ENCODE data around the gene BCL2L15.

BCL2L15 gene

DNA sequence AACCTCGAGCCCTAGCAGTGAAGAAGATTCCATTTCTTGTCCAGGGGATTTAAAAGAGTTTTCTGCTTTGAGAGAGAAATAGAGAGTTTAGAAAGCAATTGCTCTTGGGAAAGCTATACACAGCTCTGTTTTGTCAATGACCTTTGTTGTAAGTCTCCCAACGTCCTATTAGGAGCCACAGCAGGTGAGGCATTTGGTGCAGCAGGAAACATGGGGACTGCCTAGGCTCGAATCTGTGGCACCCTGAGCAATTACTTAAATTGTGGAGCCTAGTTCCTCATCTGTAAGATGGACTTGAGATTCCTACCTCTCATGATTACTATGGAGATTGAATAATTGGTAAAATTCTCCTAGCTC is 25.9 kb upstream of the BCL2L15 start:
- in situ Hi-C loops (cut with HindIII; ENCODE audit: low sequenced_read_pairs), result loop anchor here (25.0 kb wide), 1 partner anchor 99 kb away; no protein-coding TSS in a partner anchor

DNA sequence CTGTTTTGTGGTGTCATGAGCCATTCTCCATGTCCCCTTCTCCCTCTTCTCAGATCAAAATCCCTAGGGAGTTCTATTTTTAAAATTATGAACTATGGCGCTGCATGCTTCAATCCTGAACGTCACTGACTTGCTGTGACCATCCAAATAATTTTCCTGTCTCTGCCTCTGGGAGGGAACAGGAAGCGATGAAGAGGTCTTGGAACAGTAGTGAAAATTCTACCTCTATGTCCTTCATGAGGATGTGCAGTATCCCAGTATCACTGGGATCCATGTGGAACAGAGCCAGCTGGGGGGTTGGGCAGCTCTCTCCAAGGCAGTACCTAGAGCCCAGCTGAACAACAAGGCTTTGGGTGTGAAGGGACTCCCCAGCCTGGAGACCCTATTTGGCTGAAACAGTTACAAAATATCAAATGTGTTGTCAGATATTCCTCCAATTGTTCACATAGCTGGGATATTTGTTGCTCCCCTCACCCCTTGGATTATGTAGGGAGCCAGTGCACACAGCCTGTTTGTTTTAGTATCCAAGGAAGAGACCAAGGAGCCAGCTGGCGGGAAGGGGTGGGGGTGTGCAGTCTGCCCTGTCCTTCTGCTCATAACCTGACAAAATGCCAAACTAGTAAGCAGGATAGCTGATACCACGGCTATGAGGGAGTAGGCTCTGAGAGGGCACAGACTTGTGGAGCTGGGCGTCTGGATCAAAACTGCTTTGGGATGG is 25.4 kb upstream of the BCL2L15 start:
- in situ Hi-C loops (cut with HindIII; ENCODE audit: low sequenced_read_pairs), result loop anchor here (25.0 kb wide), 1 partner anchor 100 kb away; no protein-coding TSS in a partner anchor

DNA sequence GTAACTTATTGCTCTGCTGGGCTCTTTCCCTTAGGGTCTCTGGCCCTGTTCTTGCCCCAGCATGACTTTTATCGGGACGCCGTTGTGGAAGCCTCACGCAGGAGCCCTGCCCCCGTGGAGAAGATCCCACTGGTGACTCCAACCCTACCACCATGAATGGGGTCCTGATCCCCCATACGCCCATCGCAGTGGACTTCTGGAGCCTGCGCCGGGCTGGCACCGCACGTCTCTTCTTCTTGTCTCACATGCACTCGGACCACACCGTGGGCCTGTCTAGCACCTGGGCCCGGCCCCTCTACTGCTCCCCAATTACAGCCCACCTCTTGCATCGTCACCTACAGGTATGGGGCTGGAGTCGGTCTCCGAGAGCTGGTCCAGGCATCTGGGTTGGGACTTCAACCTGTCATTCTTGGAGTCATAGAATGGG is 18.1 kb upstream of the BCL2L15 start:
- in situ Hi-C loops (cut with HindIII; ENCODE audit: low sequenced_read_pairs), result loop anchor here (25.0 kb wide), 1 partner anchor 107 kb away; no protein-coding TSS in a partner anchor

DNA sequence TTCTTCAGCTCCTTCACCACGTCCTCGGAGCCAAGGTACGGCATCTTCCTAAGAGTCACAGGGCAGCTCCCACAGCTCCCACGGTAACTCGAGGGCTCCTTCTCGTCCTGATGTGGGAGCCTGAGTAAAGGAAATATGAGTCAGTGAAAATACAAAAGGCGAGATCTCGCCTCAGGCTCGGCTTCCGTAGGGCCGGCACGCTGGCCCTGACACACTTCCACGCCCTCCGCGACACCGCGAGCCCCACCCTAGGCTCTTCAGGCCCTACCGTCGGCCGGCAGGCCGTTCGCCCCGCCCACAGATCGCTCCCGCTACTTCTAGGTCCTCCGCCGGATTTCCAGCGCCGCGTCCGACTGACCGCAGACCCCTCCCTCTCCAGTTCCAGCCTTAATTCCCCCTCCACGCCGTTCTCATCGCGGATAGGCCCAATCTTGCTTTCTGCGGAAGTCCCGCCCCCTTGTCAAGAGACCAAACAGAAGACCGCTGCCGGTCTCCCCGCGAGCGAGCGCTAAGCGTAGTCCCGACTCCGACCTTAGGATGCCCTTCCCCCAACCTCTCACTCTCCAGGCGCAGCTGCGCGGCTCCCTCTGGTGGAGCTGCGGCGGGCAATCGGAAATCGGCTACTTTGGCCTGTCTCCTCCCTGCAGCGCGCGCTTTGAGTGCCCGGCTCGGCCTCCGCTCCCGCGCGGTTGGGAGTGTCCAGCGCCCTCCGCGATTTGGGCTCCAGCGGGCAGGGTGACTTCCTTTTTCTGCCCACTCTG is 17.5 kb upstream of the BCL2L15 start, which contains the start of the genes AP4B1 and DCLRE1B:
AP4B1 (minus strand) TSS at position 126 of the 761 bp plus-strand sequence; CDS start at position 44, 82 bp downstream.
DCLRE1B (plus strand) TSS at position 653 of the 761 bp plus-strand sequence. CDS start 261 bp downstream, outside the sequence.
- in situ Hi-C loops (cut with HindIII; ENCODE audit: low sequenced_read_pairs), result loop anchor here (25.0 kb wide), 1 partner anchor 107 kb away; no protein-coding TSS in a partner anchor

DNA sequence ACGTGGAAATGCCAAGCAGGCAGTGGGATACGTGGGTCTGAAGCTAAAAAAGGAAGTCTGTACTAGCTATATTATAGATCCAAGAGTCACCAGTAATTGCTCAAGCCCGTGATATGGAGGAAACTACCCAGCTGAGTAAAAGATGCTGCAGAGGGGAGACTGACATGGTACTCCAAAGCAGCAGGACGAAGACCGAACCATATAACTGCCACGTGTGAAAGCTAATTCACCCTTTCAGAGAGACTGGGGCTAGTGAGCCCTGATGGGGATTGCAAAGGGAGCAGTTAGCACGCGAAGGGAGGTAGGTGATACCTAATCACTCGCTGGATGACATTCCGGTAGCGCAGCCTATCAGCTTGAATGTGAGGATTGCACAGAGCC is 16.9 kb upstream of the BCL2L15 start:
- in situ Hi-C loops (cut with HindIII; ENCODE audit: low sequenced_read_pairs), result loop anchor here (25.0 kb wide), 1 partner anchor 108 kb away; no protein-coding TSS in a partner anchor

DNA sequence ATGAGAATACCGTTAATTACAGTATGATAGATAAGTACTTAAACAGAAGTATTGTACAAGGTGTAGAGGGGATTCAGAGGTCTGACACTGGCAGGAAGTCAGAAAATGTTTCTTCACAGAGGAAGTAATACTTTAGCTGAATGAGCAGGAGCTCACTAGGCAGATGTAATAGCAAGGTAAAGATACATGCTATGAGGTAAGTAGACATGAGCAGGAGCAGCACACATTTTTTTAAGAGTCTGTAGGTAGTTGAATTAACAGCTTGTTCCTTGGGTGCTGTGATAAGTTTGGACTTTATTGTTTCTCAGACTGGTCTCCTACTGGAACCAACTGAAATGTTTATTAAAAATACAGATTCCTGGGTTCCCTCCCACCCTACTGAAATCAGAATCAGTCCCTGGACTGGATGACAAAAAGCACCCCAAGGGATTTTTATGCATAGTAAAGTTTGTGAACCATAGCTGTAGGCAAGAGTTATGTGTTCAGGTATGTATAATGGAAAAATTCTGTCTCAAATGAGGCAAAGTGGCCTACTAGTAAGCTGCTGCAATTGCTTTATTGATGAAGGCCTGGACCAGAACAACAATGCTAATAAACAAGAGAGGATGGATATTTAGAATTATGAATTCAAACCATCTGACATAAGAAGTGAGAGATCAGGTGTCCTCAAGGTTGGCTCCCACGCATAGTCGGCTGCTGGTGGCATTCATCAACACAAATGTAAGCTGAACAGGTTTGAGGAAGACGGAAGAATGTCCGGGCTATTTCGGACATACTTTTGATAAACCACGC is 16.3 kb upstream of the BCL2L15 start:
- in situ Hi-C loops (cut with HindIII; ENCODE audit: low sequenced_read_pairs), result loop anchor here (25.0 kb wide), 1 partner anchor 109 kb away; no protein-coding TSS in a partner anchor

DNA sequence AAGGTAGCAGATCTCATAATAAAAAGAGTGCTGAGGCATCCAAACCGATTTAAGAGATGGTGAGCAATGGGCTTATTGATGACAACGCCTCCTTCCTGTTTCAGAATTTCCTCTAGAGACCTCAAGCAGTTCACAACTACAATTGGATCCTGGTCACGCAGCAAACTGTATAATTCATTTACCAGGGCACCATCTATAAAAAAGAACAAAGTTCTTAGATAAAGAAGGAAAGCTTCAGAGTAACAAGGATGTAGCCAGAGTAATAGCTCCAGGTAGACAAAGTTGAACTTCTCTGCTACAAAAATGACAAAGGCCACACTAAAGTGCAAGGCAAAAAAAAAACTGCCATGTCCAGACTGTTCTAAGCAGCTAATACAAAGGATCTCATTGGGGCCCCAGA is 13.8 kb upstream of the BCL2L15 start:
- in situ Hi-C loops (cut with HindIII; ENCODE audit: low sequenced_read_pairs), result loop anchor here (25.0 kb wide), 1 partner anchor 111 kb away; no protein-coding TSS in a partner anchor

DNA sequence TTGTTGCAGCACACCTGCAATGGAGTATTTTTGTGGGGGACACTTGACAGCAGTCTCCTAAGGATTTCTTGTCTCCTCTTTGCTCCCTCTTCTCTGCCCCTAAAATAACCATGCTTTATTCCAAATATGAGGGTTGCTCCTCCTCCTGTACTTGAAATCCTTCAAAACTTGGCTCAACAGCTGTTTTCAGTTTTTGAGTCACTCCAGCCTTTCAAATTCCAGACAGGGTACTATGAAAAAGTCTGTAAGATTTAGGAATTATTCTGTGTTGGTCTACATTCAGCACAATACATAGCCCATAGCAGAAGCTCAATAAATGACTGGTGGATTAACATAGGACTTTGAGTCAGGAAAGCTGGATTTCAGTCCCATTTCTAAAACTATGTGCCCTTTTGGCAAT is 11.7 kb upstream of the BCL2L15 start:
- in situ Hi-C loops (cut with HindIII; ENCODE audit: low sequenced_read_pairs), result no loop called here

DNA sequence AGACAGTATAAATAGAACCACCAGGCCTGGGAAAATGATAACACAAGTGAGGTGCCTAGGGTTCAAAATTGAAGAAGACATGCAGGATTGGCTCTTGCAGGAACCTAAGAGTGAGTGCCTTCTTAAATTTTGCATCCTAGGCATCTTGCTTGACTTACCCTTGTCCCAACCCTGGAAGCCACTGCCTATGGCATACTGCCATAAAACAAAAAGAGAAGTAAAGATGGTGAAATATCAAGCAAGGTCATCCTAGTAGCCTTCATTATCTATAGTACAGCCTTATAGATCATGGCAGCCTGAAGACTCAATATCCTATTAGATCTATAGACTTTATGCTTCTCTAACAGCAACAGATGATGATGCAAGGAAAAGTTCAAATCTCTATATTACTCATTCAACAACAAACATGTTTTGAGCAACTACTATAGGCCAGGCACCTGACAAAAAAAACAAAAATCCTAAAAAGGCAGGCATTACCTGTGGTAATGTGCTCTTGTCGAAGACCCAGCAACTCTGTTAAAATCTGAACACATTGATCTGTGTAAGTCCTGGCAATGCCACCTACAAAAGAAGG is 10.9 kb upstream of the BCL2L15 start:
- in situ Hi-C loops (cut with HindIII; ENCODE audit: low sequenced_read_pairs), result no loop called here

DNA sequence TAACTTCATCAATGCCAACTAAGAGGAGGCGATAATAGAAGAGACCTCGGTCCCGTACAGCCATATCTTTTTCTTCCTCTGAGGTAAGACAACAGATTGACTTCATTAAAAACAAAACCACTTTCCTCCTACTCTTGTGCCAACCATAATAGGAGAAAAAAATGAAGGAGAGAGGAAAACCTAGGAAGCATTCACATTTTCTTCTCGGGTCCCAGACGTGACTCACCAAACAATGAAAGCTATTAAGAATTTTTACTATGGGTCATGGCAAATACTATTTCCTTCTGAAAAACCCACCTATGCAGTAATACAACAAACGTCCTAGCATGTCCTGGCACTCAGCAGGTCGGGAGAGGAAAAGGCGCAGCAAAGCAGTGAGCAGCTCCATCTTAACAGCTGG is 8.6 kb upstream of the BCL2L15 start:
- in situ Hi-C loops (cut with HindIII; ENCODE audit: low sequenced_read_pairs), result no loop called here

DNA sequence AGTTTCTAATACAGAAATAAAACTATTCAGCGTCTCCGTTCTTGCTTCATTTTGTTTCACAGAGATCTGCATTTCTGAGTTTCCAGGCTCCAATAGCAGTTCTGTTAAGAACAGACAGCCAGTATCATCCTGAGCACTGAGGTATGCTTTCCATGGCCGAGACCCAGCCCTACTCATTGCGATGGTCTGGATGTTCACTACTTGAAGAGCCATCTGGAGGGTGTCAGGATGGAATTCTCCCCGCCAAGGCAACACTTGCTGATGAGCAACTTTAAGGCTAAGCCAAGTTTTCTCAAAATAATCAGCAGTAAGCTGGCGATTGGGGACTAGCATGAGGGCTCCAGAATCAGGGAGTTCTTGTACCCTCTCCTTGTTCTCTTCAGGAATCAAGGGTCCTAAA is 7.7 kb upstream of the BCL2L15 start:
- in situ Hi-C loops (cut with HindIII; ENCODE audit: low sequenced_read_pairs), result no loop called here

DNA sequence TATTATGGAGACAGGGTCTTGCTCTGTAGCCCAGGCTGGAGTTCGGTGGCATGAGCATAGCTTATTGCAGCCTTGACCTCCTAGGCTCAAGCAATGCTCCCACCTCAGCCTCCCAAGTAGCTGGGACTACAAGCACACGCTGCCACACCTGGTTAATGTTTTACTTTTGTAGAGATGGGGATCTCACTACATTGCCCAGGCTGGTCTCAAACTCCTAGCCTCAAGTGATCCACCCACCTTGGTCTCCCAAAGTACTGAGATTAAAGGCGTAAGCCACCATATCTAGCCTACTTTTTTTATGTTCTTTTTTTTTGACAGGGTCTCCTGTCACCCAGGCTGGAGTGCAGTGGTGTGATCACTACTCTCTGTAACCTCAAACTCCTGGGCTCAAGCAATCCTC is 5.9 kb upstream of the BCL2L15 start:
- in situ Hi-C loops (cut with HindIII; ENCODE audit: low sequenced_read_pairs), result no loop called here

DNA sequence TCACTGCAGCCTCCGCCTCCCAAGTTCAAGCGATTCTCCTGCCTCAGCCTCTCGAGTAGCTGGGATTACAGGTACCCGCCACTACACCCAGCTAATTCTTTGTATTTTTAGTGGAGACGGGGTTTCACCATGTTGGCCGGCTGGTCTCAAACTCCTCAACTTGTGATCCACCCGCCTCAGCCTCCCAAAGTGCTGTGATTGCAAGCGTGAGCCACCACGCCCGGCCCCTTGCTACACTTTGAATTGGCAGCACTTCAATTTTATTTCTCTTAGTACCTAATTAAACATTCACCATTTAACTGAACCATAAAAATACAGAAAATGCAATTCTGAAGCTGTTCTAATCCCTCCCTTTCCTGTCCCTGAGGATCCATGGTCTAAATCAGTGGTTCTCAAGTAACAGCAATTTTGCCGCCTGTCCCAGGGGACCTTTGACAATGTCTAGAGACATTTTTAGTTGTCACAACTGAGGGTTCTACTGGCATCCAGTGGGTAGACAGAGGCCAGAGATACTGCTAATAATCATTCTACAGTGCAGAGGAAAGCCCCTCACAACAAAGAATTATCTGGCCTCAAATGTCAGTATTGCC is 4.3 kb upstream of the BCL2L15 start:
- in situ Hi-C loops (cut with HindIII; ENCODE audit: low sequenced_read_pairs), result no loop called here

DNA sequence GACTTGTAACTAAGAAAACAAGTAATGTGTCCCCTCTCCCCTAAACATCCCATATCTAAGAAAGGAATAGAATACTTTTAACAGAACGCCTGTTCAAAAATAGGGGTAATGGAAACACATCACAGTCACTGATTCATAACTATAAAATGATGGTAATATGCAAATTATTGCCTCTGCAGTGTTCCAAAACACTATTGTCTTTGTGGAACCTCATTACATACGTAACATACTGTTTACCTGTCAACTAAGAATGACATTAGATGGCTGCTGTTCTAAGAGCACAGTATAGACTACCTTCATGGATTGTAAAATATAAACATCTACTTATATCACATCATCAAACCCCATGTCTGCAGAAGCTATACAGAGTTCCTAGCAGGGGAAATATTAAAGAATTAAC is 3.4 kb upstream of the BCL2L15 start:
- in situ Hi-C loops (cut with HindIII; ENCODE audit: low sequenced_read_pairs), result no loop called here

DNA sequence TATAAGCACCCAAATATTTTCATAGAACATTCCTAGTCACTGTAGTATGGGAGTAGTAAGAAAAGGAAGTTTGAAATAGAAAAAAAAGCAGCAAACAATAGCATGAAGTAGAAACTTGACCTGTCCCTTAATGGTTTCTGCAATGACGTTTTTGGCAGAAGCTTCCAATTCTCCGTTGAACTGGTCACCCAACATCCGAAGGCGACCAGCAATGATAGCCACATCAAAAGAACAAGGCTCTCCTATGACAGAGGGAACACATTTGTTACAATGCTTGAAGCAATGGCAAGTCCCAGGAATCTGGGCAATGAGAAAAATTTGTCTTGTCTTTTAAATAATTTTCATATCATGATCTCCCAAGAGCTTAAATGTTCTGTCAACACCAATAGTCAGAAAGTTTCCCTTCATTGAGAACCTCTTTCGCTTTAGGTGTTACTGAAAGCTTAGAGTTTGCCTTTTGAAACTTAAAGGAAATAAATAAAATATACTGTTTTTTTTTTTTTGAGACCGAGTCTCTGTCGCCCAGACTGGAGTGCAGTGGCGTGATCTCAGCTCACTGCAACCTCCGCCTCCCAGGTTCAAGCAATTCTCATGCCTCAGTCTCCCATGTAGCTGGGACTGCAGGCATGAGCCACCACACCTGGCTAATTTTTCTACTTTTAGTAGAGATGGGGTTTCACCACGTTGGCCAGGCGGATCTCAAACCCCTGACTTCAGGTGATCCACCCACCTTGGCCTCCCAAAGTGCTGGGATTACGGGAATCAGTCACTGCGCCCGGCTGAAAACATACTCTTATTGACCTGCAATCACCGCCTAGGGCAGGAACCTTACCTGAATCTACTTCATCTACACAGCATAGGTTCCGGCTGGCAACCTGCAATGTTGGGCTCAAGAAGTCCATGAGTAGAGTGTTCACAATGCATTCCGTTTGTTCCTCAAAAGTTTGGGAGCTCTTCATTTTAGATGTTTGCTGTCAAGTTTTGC is 672 bp downstream of the BCL2L15 start:
- in situ Hi-C loops (cut with HindIII; ENCODE audit: low sequenced_read_pairs), result loop anchor here (5.0 kb wide), 1 partner anchor 46 kb away; no protein-coding TSS in a partner anchor

DNA sequence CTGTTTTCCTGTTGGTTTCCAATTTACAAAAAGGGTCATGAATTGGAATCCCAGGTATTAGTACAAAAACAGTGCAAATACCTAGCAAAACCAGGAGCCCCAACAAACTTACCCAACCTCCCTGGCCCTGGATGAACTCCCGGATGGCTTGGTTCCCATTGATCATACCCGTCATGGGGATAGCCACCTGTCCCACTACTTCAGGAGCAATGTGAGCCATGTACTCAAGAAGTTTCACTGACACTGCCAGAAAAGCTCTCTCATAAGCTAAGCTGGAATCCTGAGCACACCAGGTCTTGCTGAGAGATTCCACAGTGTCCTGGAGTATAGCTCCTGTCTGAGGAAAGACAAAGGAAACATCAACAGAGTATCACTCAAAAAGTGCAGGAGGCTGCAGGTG is 5.7 kb downstream of the BCL2L15 start:
- in situ Hi-C loops (cut with HindIII; ENCODE audit: low sequenced_read_pairs), result no loop called here

DNA sequence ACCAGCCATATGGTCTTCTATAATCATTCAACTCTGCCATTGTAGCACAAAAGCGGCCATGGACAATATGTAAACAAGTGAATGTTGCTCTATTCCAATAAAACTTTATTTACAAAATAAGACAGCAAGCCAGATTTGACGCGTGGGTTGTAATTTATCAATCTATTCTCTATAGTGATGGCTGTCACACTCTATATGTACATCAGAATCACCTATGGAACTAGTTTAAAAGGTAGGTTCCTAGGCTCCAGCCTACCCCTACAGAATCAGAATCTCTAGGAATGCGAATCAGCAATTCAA is 7.7 kb downstream of the BCL2L15 start:
- in situ Hi-C loops (cut with HindIII; ENCODE audit: low sequenced_read_pairs), result no loop called here

DNA sequence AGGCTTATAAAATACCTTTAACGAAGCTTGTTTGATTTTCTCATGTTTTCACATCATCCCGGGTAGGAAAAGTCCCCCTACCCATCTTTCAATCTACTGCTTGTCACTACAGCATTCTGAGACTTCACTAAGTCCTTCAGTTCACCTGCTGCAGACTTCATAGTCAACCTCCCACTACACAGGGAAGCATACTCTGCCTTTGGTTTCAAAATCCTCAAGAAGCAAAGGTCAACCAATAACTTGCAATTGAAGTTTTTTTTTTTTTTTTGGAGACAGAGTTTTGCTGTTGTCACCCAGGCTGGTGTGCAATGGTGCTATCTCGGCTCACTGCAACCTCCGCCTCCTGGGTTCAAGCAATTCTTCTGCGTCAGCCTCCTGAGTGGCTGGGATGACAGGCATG is 11.2 kb downstream of the BCL2L15 start:
- in situ Hi-C loops (cut with HindIII; ENCODE audit: low sequenced_read_pairs), result no loop called here

DNA sequence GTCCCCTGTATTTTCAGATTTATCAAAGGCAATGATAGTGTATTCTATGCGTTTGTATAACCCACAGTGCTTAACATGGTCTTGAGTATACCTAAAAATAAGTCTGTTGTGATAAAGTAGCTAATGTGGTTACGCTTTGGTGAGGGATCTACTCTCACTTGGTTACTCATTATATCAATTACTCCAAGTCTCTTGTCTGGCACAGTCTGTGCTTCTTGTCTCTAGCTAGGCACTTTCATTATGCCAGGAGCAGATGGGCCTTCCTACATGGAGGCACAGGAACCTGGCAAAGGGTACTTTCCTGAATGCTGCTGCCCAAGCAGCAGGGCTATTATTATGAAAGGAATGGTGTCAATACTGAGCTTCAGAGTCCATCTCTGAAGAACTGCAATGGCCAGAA is 11.7 kb downstream of the BCL2L15 start:
- in situ Hi-C loops (cut with HindIII; ENCODE audit: low sequenced_read_pairs), result no loop called here

Measured in DLD1 (cell line).